Ramos (cell line): Measurements from ENCODE around the gene C6orf141.

Experiments used
- in situ Hi-C: fragments of 300-500 bp; cut with MboI; formaldehyde crosslinking; loops from one replicate; pipeline ENCODE4 v1.14.3; 2022; ENCODE audit warnings: low sequenced_read_pairs; ENCODE audit not compliant: unreplicated experiment

The C6orf141 gene

GRCh38 chr6:49550492-49551077 is at the start of gene C6orf141:
TSS of gene C6orf141 (plus strand) at chr6:49550668. CDS start at chr6:49550793, 125 bp downstream.
- in situ Hi-C loops, result no loop called here

- in situ Hi-C loops, result no loop called here
Observed at GRCh38 chr6:49504666-49505065, 45.8 kb upstream of the C6orf141 start.

GRCh38 chr6:49506569-49507111 is 43.8 kb upstream of the C6orf141 start:
- in situ Hi-C loops, result no loop called here

DNA sequence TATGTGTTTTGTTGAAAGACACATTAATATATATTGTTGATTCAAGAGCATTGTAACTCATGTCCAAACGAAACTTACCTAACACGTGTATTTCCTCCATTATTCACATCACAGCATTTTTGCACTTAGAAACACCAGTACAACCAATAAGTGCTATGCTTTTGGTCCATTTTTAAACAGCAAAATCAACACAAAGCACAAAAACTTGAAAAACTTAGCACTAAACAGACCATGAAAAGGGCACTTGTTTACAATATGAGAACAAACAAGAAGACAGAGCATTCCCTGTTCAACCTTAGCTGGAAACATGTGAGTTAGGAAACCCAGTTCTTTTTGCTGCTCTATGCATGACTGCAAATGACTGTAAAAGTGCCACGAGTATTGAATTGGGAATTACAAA is 41.1 kb upstream of the C6orf141 start:
- in situ Hi-C loops, result no loop called here

- in situ Hi-C loops, result no loop called here
Observed at GRCh38 chr6:49513153-49513989, 37.1 kb upstream of the C6orf141 start.

DNA sequence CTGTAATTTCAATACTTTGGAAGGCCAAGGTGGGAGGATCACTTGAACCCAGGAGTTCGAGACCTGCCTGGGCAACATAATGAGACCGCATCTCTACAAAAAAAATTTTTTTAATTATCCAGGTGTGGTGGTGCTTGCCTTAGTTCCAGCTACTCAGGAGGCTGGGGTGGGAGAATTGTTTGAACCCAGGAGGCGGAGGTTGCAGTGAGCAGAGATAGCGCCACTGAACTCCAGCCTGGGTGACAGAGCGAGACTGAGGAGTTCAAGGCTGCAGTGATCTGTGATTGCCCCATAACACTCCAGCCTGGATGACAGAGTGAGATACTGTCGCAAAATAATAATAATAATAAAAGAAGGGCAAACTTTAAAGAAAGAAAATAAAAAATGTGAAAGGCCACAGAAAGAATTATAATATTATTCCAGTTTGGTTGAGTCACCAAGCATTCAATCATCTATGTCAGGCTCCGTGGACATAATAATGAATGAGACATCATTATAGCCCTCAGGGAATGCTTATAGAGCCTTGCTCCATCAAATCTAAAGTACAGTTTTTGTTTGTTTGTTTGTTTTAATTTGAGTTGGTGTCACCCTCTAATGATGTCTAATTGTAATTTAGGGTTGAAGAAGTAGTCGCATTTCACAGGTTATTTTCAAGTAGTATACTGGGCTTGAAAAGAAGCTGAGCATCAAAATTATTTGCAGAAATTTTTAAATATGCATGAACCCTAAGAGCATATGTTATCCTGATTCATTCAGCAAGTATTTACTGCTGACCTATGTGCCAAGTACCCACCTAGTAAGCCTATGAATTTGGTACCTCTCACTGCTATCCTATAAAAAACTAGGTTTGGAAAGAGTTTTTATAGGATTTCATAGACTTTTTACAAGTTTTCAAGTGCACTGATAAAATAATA is 35.6 kb upstream of the C6orf141 start:
- in situ Hi-C loops, result no loop called here

- in situ Hi-C loops, result no loop called here
Observed at GRCh38 chr6:49515485-49516146, 34.9 kb upstream of the C6orf141 start.

GRCh38 chr6:49516147-49516505 is 34.3 kb upstream of the C6orf141 start:
- in situ Hi-C loops, result no loop called here

DNA sequence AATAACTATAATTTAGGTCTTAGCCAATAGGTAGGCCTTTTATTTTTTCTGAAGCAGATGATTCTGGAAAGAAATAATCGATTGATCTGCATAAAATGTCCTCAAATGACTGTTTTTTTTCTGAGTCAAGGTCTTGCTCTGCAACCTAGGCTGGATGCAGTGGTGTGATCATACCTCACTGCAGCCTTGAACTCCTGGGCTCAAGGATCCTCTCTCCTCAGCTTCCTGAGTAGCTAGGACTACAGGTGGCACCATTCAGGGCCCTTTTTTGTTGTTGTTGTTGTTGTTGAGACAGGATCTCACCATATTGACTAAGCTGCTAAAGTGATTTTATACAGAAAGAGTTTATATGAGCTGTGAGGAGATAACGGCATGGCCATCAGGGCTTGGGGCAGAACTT is 32.5 kb upstream of the C6orf141 start:
- in situ Hi-C loops, result no loop called here

- in situ Hi-C loops, result no loop called here
Observed at GRCh38 chr6:49519660-49520059, 30.8 kb upstream of the C6orf141 start.

DNA sequence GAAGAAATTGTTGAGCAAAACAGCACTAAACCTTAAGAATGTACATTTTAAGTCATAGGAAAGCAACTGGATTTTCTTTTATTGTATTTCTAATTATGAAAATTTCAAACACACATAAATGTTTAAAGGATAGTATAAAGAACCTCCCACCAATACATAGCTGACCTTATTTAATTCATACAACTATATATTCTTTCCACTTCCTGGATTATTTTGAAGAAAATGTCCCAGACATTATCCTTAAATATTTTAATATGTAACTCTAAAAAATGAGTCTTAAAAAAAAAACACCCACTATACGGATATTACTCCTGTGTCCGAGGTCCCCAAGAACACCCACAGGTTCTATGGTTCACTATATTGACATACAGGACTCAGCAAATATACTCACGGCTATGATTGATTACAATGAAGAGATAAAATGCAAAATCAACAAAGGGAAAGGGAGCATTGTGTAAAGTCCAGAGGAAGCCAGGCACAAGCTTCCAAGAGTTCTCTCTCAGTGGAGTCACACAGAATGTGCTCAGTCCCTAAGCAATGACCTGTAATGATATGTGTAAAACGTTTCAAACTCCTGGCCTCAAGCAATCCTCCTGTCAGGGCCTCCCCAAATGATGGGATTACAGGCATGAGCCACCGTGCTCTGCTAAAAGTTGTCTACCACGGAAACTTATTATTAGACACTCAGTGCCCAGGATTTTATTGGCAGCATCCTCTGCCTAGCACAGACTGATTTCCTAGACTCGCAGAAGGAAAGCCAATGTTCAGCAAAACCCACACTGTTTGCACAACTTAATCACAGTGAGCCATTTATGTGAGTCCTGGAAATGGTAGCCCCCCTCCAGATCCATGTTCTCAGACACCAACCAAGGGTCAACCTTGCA is 27.5 kb upstream of the C6orf141 start:
- in situ Hi-C loops, result no loop called here

- in situ Hi-C loops, result no loop called here
Observed at GRCh38 chr6:49523901-49524300, 26.6 kb upstream of the C6orf141 start.

- in situ Hi-C loops, result no loop called here
Observed at GRCh38 chr6:49524541-49524940, 25.9 kb upstream of the C6orf141 start.

- in situ Hi-C loops, result loop anchor here (25.0 kb wide), 1 partner anchor 311 kb away; no protein-coding TSS in a partner anchor
Observed at GRCh38 chr6:49526598-49526997, 23.9 kb upstream of the C6orf141 start.

- in situ Hi-C loops, result loop anchor here (25.0 kb wide), 1 partner anchor 310 kb away; no protein-coding TSS in a partner anchor
Observed at GRCh38 chr6:49527320-49527719, 23.1 kb upstream of the C6orf141 start.

DNA sequence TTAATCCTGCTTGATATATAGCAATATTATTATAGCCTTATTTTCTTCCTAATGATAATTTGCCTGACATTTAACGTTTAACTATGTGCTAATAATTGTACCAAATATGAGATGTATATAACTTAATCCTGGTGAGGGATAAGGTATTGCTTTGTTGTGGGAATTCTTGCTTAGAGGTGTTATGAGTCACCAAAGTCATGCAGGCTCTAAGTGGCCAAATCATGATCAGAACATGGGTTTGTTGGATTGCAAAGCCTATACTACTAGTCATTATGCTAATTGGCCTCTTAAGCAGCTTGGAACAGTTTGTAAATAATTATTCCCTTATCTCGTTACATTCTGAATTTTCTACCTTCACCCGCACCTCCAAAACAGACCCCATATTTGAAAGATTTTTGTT is 21.9 kb upstream of the C6orf141 start:
- in situ Hi-C loops, result loop anchor here (25.0 kb wide), 1 partner anchor 309 kb away; no protein-coding TSS in a partner anchor

DNA sequence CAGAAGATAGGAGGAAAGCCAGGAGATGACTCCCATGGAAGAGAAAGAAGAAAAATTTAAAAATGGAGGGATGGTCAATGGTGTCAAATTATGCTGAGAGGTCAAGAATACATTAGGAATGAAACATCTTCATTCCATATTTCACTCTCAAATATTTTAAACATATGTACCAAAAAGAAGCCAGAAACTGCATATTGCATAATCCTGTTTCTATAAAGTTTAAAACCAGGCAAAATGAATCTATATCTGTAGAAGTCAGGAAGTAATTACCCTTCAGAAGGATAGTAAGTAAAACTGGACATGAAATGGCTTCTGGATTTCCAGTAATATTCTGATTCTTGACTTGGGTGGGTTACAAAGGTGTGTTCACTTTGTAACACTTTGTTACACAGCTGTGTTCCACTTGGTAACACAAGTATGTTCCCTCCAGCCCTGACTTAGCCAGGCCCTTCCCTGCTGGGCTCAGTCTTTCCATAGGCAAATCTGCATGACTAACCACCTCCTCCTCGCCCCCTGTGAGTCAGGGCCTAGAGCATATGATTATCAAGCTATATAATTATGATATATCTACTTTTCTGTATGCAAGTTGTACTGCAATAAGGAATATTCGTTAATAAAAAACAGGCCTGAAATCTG is 20.2 kb upstream of the C6orf141 start:
- in situ Hi-C loops, result loop anchor here (25.0 kb wide), 1 partner anchor 307 kb away; no protein-coding TSS in a partner anchor
